ENCODE results near the gene GAN. TPM values are rescaled to one million over a fixed set of nuclear protein-coding genes. Genes with fewer than 3 reads are reported as not detected.

GAN gene
- total and polyA plus RNA-seq, 9 of the 15 experiments (the other 6 are each of a cell fraction or from before 2014, with no cell fraction given), result 0.83 to 15.1 (median 5.2) TPM

DNA sequence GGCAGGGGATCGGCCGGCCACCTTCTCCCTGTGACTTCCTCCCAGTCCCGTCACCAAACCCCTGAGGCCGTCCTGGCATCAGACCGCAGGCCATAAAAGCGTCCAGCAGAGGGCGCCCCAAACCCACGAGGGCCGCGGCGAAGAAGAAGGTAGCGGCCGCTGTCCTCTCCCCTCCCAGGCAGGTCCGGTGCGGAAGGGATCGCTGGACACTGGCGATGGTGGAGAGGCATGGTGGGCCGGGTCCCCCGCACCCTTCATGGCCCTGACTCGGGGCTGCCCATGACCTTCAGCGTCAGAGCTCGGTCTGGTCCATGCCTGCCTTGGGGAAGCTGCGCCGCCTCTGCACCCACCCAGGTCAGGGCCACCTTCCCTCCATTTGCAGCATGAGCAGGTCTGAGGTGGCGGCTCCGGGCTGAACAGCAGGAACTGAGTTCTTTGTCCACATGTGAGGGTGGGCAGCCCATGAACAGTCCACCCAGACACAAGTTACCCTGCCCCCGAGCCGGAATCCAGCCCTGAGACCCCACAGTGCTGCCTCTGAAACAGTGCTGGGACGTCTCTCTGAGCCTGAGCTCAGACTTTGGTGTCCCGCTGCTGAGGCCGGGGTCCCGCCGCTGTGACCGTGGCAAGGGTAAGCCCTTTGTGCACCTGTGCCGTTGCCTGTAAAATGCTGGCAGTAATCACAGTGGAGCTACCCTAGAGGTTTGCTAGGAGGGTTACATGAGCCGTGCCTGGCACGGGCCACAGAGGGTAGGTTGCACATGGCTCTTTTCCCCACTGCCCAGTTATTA lies 89.0 kb downstream of the GAN start (continued):
- no peak for TF ChIP-seq KHSRP (IDR thresholded peaks at IDR 0.05)
- peak; percentile 39; the same call in 1 of the 2 replicates for TF ChIP-seq HCFC1 (IDR thresholded peaks at IDR 0.05; ENCODE audit: low read depth, low read length)
- no peak for TF ChIP-seq KAT7 (CRISPR knock-in tag; IDR thresholded peaks at IDR 0.05; ENCODE audit: borderline replicate concordance)
- TF ChIP-seq ZNF282 (CRISPR knock-in tag; IDR thresholded peaks at IDR 0.05), result no peak
- no peak for TF ChIP-seq ELF1 (tag; IDR thresholded peaks at IDR 0.05)
- no peak for TF ChIP-seq ZNF354B (CRISPR knock-in tag; IDR thresholded peaks at IDR 0.05)
- peak; percentile 62 for TF ChIP-seq KDM2B (CRISPR knock-in tag; IDR thresholded peaks at IDR 0.05)
- peak; percentile 92 for TF ChIP-seq ESRRA (IDR thresholded peaks at IDR 0.05; ENCODE audit: borderline replicate concordance, low read depth)
- TF ChIP-seq, protein P1, sequence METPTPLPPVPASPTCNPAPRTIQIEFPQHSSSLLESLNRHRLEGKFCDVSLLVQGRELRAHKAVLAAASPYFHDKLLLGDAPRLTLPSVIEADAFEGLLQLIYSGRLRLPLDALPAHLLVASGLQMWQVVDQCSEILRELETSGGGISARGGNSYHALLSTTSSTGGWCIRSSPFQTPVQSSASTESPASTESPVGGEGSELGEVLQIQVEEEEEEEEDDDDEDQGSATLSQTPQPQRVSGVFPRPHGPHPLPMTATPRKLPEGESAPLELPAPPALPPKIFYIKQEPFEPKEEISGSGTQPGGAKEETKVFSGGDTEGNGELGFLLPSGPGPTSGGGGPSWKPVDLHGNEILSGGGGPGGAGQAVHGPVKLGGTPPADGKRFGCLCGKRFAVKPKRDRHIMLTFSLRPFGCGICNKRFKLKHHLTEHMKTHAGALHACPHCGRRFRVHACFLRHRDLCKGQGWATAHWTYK (CRISPR knock-in tag; IDR thresholded peaks at IDR 0.05), result no peak
- TF ChIP-seq ZNF384 (IDR thresholded peaks at IDR 0.05; ENCODE audit: low read depth, low read length), result peak; percentile 23; the same call in 1 of the 2 replicates
- TF ChIP-seq PRPF4 (IDR thresholded peaks at IDR 0.05; ENCODE audit: insufficient read depth, low read depth, low read length, poor library complexity, severe bottlenecking), result no peak
- TF ChIP-seq, protein P2, sequence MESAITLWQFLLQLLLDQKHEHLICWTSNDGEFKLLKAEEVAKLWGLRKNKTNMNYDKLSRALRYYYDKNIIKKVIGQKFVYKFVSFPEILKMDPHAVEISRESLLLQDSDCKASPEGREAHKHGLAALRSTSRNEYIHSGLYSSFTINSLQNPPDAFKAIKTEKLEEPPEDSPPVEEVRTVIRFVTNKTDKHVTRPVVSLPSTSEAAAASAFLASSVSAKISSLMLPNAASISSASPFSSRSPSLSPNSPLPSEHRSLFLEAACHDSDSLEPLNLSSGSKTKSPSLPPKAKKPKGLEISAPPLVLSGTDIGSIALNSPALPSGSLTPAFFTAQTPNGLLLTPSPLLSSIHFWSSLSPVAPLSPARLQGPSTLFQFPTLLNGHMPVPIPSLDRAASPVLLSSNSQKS (CRISPR knock-in tag; IDR thresholded peaks at IDR 0.05), result no peak
- TF ChIP-seq, protein P3, sequence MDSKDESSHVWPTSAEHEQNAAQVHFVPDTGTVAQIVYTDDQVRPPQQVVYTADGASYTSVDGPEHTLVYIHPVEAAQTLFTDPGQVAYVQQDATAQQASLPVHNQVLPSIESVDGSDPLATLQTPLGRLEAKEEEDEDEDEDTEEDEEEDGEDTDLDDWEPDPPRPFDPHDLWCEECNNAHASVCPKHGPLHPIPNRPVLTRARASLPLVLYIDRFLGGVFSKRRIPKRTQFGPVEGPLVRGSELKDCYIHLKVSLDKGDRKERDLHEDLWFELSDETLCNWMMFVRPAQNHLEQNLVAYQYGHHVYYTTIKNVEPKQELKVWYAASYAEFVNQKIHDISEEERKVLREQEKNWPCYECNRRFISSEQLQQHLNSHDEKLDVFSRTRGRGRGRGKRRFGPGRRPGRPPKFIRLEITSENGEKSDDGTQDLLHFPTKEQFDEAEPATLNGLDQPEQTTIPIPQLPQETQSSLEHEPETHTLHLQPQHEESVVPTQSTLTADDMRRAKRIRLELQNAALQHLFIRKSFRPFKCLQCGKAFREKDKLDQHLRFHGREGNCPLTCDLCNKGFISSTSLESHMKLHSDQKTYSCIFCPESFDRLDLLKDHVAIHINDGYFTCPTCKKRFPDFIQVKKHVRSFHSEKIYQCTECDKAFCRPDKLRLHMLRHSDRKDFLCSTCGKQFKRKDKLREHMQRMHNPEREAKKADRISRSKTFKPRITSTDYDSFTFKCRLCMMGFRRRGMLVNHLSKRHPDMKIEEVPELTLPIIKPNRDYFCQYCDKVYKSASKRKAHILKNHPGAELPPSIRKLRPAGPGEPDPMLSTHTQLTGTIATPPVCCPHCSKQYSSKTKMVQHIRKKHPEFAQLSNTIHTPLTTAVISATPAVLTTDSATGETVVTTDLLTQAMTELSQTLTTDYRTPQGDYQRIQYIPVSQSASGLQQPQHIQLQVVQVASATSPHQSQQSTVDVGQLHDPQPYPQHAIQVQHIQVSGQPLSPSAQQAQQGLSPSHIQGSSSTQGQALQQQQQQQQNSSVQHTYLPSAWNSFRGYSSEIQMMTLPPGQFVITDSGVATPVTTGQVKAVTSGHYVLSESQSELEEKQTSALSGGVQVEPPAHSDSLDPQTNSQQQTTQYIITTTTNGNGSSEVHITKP (IDR thresholded peaks at IDR 0.05; ENCODE audit: partially characterized antibody), result no peak
- TF ChIP-seq FOXK1 (CRISPR knock-in tag; IDR thresholded peaks at IDR 0.05; ENCODE audit: borderline replicate concordance), result no peak
- no peak for TF ChIP-seq ELF4 (CRISPR knock-in tag; IDR thresholded peaks at IDR 0.05)
- TF ChIP-seq GTF2E2 (tag; IDR thresholded peaks at IDR 0.05), result no peak
- no peak for TF ChIP-seq ZNF347 (CRISPR knock-in tag; IDR thresholded peaks at IDR 0.05; ENCODE audit: low read depth)
- TF ChIP-seq, protein P4, sequence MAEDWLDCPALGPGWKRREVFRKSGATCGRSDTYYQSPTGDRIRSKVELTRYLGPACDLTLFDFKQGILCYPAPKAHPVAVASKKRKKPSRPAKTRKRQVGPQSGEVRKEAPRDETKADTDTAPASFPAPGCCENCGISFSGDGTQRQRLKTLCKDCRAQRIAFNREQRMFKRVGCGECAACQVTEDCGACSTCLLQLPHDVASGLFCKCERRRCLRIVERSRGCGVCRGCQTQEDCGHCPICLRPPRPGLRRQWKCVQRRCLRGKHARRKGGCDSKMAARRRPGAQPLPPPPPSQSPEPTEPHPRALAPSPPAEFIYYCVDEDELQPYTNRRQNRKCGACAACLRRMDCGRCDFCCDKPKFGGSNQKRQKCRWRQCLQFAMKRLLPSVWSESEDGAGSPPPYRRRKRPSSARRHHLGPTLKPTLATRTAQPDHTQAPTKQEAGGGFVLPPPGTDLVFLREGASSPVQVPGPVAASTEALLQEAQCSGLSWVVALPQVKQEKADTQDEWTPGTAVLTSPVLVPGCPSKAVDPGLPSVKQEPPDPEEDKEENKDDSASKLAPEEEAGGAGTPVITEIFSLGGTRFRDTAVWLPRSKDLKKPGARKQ (CRISPR knock-in tag; IDR thresholded peaks at IDR 0.05), result no peak
- TF ChIP-seq ZFX (CRISPR knock-in tag; IDR thresholded peaks at IDR 0.05), result no peak
